Measurements from ENCODE around the gene COQ4. TPM values are rescaled to one million over a fixed set of nuclear protein-coding genes. Genes with fewer than 3 reads are reported as not detected.

COQ4 gene
- total and polyA plus RNA-seq, 7 donors = 20.0 to 60.9 (median 26.8) TPM

DNA sequence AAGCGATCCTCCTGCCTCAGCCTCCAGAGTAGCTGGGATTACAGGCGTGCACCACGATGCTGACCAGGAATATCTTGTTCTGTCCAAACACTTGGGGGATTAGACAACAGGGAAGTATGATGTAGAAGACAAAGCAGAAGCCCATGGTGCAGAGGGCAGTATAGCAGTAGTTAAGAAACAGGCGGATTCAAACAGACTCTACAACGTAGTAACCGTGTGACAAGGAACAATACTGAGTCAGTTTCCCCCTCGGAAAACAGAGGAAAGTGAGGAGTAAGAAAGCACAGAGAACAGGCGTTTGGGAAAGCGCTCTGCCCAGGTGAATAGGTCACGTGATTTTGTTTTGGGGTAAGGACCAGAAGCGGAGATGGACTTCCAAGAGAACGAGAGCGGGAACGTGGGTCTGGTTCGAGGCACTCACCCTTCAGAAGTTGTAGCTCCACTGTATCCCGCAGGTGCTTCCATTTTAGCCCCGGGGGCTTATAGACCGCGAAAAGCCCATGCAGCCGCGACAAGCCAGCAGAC is 698 bp upstream of the COQ4 start:
- no peaks in the 10 kb centered on the region for H3K27me3 ChIP-seq (ENCODE audit: insufficient read depth in 3 of 3, low read length in 2 of 3)
- no peak for DNase-seq
- H3K4me1 ChIP-seq = peaks cover 20% of the 10 kb centered on the region
- no peaks in the 10 kb centered on the region for H3K9me3 ChIP-seq
- H3K36me3 ChIP-seq (ENCODE audit: insufficient read depth in 1 of 2, low read depth in 1 of 2) = peaks cover 0 to 67% of the 10 kb centered on the region in 2 donors
- peak in 2 of 4 donors; percentile 4 to 20 for ATAC-seq
- intact Hi-C loops (cut with DNase I) = no loop called here
- WGBS, 3 donors = 1 to 2% (median 2%) methylated on average over 21 of the region's 21 CpGs
- H3K27ac ChIP-seq = peak overlapping the region; percentile 88
- TF ChIP-seq, protein P1, sequence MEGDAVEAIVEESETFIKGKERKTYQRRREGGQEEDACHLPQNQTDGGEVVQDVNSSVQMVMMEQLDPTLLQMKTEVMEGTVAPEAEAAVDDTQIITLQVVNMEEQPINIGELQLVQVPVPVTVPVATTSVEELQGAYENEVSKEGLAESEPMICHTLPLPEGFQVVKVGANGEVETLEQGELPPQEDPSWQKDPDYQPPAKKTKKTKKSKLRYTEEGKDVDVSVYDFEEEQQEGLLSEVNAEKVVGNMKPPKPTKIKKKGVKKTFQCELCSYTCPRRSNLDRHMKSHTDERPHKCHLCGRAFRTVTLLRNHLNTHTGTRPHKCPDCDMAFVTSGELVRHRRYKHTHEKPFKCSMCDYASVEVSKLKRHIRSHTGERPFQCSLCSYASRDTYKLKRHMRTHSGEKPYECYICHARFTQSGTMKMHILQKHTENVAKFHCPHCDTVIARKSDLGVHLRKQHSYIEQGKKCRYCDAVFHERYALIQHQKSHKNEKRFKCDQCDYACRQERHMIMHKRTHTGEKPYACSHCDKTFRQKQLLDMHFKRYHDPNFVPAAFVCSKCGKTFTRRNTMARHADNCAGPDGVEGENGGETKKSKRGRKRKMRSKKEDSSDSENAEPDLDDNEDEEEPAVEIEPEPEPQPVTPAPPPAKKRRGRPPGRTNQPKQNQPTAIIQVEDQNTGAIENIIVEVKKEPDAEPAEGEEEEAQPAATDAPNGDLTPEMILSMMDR (IDR thresholded peaks at IDR 0.05) = no peak
- peak overlapping the region; percentile 76 for H3K4me3 ChIP-seq

DNA sequence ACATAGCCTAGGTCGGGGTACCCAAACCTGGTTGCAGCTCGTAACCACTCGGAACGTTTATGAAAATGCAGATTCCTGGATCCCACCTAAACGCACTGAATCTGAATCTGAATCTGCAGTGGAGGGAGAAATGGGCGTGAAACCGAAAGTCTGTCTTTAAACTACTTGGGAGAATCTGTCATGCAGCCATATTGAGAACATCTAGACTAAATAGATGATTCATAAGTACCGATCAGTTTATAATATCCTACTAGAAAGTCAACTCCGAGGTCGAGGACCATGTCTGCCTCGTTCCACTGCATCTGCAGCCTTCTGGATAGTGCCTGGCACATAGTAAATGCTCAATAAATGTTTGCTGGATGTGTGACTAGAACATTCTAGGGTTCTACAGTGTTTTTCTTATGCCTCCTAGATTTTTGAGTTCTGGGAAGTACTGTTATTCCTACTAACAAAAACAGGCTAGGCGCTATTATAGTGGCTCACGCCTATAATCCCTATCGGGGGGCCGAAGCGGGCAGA is 632 bp downstream of the COQ4 start:
- Histone ChIP-seq H3K27me3 (ENCODE audit: insufficient read depth in 3 of 3, low read length in 2 of 3) (no peaks in the 10 kb centered on the region), H3K4me1 (peaks cover 20% of the 10 kb centered on the region), H3K36me3 (ENCODE audit: insufficient read depth in 1 of 2, low read depth in 1 of 2) (peaks cover 0 to 68% of the 10 kb centered on the region in 2 donors), H3K4me3 (peak overlapping the region; percentile 76), H3K9me3 (no peaks in the 10 kb centered on the region), H3K27ac (peak overlapping the region; percentile 88)
- no peak for DNase-seq
- intact Hi-C loops (cut with DNase I) = no loop called here
- ATAC-seq = no peak
- WGBS, 3 donors = 22 to 23% (median 22%) methylated on average over 16 of the region's 16 CpGs
- TF ChIP-seq, protein P1 (IDR thresholded peaks at IDR 0.05) = no peak

DNA sequence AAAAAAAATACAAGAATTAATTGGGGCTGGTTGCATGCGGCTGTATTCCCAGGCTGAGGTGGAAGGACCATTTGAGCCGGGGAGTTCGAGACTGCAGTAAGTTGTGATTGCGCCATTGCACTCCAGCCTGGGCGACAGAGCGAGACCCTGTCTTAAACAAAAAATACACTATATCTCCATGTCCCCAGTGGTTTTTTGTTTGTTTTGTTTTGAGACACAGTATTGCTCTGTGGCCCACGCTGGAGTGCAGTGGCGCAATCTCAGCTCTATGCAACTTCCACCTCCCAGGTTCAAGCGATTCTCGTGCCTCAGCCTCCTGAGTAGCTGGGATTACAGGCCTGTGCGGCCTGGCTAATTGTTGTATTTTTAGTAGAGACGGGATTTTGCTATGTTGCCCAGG is 1.2 kb downstream of the COQ4 start:
- TF ChIP-seq, protein P1 (IDR thresholded peaks at IDR 0.05) = no peak

DNA sequence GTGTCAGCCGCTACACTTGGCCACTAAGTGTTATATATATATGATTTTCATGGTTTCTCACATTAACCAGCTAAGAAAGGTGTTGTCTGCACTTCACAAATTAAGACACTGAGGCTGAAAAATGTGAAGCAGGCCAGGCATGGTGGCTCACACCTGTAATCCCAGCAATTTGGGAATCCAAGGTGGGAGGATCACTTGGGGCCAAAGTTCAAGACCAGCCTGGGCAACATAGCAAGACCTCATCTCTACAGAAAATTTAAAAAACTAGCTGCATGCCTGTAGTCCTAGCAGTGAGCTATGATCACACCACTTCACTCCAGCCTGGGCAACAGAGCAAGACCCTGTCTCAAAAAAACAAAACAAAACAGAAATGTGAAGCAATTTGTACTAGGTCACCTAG is 1.8 kb downstream of the COQ4 start:
- H3K9me3 ChIP-seq = no peaks in the 10 kb centered on the region
- H3K27ac ChIP-seq = no peak overlapping the region
- WGBS, 3 donors = 89 to 100% (median 89%) methylated on average over 1 of the region's 1 CpG
- peak overlapping the region; percentile 76 for H3K4me3 ChIP-seq
- H3K27me3 ChIP-seq (ENCODE audit: insufficient read depth in 3 of 3, low read length in 2 of 3) = no peaks in the 10 kb centered on the region
- no peak for DNase-seq
- peaks cover 4 to 61% of the 10 kb centered on the region in 2 donors for H3K36me3 ChIP-seq (ENCODE audit: insufficient read depth in 1 of 2, low read depth in 1 of 2)
- H3K4me1 ChIP-seq = peaks cover 20% of the 10 kb centered on the region
- intact Hi-C loops (cut with DNase I) = no loop called here
- TF ChIP-seq, protein P1 (IDR thresholded peaks at IDR 0.05) = no peak
- no peak for ATAC-seq

More for the DNA sequence above, 1.2 kb downstream of the COQ4 start:
- Histone ChIP-seq H3K4me1 (peaks cover 20% of the 10 kb centered on the region), H3K4me3 (peak overlapping the region; percentile 76), H3K27me3 (ENCODE audit: insufficient read depth in 3 of 3, low read length in 2 of 3) (no peaks in the 10 kb centered on the region), H3K9me3 (no peaks in the 10 kb centered on the region), H3K27ac (no peak overlapping the region), H3K36me3 (ENCODE audit: insufficient read depth in 1 of 2, low read depth in 1 of 2) (peaks cover 2 to 64% of the 10 kb centered on the region in 2 donors)
- intact Hi-C loops (cut with DNase I) = no loop called here
- 85 to 89% (median 87%) methylated on average over 12 of the region's 12 CpGs for WGBS, 3 donors
- no peak for ATAC-seq
- no peak for DNase-seq

DNA sequence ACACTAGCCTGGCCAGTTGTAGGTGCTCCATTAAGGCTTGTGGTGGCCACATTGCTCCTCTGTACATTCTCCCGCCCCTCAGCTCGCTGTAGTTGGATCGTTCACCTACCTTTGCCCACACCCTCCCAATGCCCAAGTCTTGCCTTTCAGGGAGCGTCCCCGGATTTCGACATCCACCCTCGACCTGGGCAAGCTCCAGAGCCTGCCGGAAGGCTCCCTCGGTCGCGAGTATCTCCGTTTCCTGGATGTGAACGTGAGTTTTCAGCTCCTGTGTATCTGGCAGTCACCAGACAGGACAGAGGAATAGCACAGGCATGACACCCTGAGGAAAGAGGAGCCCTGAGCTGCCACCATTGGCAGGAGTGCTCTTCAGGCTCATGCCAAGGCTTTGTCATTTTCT is 3.0 kb downstream of the COQ4 start:
- intact Hi-C loops (cut with DNase I) = no loop called here
- no peak overlapping the region for H3K27ac ChIP-seq

More for the DNA sequence above, 3.0 kb downstream of the COQ4 start:
- TF ChIP-seq, protein P1 (IDR thresholded peaks at IDR 0.05) = no peak
- DNase-seq (no peak), ATAC-seq (no peak)
- H3K36me3 ChIP-seq (ENCODE audit: insufficient read depth in 1 of 2, low read depth in 1 of 2) = peaks cover 4 to 48% of the 10 kb centered on the region in 2 donors
- no peaks in the 10 kb centered on the region for H3K9me3 ChIP-seq
- H3K4me3 ChIP-seq = no peak overlapping the region
- H3K27me3 ChIP-seq (ENCODE audit: insufficient read depth in 3 of 3, low read length in 2 of 3) = no peaks in the 10 kb centered on the region
- WGBS, 3 donors = 70 to 81% (median 74%) methylated on average over 13 of the region's 13 CpGs
- peaks cover 20% of the 10 kb centered on the region for H3K4me1 ChIP-seq

Measured in psoas muscle (tissue), 8 donors.